DMS114 treated with DMSO at 0.1 percent for 48 hours (cell line): ENCODE data around the gene GVQW3.

Source experiments
- DNase-seq: peaks from one replicate; lab custom pipeline; 2025; ENCODE audit not compliant: unreplicated experiment; lab: John Stamatoyannopoulos, UW

The GVQW3 gene

DNA sequence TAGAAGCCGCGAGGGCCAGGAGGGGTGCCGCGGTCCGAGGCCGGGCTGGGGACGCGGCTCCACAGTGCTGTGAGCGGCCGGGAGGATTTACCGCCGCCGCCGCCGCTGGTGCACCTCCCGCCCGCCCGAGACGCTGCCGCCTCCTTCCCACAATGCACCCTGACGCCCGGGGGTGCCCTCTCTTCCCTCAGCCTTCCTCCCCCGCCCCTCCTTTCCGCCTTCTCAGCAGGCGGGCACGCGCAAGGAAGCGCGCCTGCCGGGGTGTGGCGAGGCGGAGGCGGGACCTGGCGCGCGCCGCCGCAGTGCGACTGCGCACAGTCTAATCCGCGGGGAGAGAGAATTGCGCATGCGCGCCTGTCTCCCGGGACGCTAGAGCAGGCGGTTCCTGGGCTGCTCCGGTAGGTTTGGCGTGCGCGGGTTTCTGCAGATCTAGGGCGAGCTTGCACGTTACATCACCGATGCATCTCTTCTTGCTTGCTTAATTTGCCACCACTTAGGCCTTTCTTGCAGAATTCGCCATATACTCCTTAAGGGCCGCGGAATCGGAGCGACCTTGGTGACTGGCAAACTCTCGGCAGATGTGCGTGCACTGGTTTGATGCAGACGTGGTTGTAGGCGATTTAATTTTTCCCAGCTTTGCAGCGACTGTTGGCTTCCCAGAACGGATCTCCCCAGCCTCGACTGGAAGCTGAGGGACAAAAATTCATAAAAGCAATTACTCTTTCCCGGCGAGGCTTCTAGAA is at the start of gene GVQW3, which contains the start of gene THAP12:
TSS of gene GVQW3 (plus strand) at position 347 of the 743 bp plus-strand sequence. CDS start 506 bp downstream, outside the sequence.
TSS of gene THAP12 (minus strand) at position 156 of the 743 bp plus-strand sequence. CDS start 296 bp downstream, outside the sequence.
- DNase-seq = peak; percentile 86

DNA sequence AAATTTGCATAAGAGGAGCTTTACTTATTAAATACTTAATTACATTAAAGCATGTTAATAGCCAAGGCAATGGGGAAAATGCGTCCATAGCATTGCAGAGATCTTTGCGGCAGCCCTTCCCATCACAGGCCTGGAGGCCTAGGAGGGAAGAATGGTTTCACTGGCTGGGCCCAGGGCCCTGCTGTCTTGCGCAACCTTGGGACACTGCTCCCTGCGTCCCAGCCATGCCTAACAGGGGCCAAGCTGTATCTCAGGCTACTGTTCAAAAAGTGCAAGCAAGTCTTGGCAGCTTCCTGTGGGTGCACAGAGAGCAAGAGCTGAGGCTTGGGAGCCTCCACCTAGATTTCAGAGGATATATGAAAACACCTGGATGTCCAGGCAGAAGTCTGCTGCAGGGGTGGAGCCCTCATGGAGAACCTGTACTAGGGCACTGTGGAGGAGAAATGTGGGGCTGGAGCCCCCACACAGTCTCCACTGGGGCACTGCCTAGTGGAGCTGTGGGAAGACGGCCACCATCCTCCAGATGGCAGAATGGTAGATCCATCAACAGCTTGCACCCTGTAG is 46.2 kb upstream of the GVQW3 start:
- no peak for DNase-seq

DNA sequence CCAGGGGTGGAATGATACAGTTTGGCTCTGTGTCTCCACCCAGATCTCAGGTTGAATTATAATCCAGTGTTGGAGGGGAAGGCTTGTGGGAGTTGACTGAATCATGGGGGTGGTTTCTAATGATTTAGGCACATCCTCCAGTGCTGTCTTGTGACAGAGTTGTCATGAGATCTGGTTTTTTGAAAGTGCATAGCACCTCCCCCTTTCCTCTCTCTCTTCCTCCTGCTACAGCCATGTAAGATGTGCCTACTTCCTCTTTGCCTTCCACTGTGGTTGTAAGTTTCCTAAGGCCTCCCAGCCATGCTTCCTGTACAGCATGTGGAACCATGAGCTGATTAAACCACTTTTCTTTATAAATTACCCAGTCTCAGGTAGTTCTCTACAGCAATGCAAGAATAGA is 45.3 kb upstream of the GVQW3 start:
- DNase-seq = no peak

DNA sequence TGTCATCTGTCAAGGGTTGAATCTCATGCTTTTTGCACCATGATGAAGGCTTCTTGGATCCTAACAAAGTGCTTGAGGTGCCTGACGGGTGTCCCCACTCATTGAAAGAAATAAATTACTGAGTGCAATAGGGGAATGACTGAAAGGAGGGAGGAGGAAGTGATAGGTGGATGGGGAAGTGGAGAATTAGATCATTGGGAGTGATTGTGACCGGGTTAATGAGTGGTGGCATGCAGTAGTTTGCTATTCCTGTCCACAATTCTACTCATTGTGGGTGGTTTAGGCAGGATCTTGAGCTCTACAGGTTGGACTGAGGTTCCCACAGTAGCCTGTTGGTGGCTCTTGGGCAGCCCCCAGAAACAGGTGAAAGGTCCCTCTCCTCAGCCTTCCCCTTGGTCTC is 44.5 kb upstream of the GVQW3 start:
- no peak for DNase-seq

DNA sequence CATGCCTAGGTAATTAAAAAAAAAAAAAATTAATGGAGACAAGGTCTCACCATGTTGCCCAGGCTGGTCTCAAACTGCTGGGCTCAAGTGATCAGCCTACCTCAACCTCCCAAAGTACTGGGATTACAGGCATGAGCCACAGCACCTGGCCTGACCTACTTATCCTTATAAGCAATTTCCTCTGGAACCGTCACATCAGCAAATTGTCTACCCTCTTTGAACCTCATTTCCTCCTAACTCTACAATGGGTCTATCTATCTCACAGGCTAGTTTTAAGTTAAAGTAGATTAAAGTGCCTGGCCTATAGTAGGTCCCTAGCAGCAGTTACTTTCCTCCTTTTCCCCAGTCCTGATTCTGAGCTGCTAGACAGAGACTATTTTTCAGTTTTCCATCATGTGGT is 43.7 kb upstream of the GVQW3 start:
- no peak for DNase-seq

DNA sequence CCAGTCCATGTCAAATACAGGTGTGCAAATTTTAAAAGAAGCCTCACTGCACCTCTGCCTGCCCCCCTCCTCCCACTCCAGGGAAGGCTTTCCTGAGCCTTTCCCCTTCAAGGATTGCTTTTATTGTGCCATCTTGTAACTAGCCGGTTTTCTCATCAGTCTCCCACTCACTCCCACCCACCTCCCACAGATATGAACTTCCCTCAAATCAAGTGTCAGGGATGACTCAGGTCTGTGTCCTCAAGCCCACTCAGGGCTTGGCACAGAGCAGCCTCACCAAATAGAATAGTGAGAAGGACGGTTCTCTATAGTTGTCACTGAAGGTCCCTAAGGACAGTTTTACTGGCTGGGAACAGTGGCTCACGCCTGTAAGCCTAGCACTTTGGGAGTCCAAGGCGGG is 43.2 kb upstream of the GVQW3 start:
- no peak for DNase-seq

DNA sequence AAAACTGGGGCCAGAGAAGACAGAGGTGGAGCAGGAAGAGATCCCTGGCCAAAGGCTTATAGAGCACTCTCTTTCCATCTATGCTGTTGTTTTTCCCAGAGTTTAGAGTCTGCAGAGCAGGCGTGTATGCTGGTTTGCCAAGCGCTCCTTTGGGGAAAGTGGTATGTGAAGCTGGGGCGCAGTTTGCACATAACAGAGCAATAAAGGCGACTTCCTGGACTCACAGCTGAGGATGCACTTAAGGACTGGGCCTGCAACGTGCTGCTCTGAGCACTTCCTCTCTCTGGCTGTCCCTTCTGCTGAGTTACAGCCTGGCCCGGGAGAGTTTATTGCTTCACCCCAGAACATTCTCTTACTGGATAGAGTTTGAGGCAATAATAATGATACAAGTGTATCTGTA is 41.9 kb upstream of the GVQW3 start:
- DNase-seq = no peak

DNA sequence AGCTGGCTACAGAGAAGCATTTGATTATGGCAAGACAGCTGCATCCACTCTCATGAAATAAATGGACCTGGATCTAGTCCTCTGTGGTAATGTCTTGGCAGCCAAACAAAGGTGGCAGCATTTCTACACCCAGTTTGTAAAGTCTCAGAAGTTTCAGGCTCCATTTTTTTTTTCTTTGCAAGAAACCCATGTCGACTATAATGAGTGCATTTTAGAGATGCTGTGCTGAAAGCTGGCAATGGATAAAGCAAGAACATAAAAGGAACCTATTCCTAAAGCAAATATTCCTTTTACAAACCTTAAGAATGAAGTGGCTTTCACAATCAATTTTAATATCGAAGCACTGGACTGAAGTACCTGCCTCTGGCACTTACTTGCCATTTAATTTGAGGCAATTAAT is 33.7 kb upstream of the GVQW3 start:
- DNase-seq = no peak

DNA sequence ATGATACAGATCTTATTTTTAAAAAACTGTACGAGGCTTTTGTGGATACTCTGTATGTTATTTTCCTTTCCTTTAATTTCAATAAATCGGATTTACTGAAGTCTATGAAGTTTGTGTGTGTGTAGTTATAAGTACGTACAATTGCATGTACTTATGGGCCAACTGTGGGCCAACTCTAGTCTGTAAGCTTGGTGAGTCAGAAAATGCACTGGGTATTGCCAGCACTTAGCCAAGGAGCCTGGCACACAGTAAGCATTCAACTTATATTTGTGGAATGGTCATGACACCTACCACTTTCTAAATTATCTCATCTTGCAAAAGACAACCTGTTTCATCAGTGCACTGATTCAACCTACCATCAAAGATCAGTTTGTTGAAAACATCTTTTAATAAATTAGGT is 32.8 kb upstream of the GVQW3 start:
- no peak for DNase-seq

DNA sequence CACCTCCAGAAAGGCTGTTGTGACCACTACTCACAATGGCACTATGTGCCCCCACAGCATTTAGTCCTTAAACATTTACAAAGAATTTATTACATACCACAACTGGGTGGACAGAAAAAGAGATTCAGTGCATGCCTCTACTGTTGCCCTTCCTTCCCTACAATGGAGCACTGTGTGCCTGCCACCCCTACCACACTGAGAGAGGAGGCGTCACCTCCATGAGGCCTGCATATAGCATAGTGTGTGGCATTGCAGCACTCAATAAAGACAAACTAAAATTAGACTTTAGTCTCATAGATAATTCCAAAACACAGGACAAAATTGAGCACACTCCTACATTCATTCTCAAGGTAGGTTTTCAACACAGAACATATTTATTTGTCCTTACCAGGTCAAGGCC is 26.0 kb upstream of the GVQW3 start:
- DNase-seq = no peak

DNA sequence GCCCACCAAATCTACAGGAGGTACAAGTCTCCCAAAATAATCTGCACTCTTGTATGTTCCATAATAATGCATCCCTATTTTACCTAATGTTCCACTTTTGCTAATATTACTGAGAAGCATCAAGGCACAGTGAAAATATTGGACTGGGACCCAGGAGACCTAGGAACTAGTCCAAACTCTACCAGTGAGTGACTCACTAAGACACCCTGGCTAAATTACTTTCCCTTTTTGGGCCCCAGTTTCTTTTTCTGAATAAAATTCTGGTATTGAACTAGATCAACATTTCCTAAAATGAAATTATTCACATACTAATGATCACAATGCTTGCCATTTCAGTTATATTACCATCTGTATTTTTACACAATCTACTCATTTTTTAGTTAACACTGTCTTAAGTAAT is 19.7 kb upstream of the GVQW3 start:
- no peak for DNase-seq

DNA sequence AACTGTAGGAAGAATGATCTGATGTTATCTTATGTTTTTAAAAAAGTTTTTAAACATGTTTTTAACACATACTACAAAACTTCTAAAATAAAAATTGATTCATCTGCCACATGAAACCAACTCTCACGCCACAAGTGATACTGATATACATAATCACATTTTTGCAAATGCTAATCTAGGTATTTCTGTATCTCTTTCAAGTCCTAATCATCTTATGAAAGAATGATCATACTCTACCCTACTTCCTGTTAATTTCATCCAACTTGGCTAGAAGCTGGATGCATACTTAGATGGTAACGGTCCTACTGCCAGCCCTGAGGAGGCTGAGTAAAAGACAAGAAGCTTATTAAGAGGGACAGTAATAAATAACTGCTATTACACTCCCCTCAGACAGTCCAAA is 19.3 kb upstream of the GVQW3 start:
- no peak for DNase-seq

DNA sequence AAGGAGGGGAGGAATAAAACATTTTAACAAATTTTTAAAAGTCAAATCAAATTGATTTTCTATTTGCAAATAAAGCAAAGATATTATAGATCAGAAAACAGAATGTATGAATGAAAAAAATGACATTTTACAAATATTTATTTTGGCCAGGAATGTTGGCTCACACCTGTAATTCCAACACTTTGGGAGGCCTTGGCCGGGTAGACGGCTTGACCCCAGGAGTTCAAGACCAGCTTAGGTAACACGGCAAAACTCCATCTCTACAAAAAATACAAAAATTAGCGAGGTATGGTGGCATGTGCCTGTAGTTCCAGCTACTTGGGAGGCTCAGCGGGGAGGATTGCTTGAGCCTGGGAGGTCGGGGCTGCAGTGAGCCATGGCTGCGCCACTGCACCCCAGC is 18.4 kb upstream of the GVQW3 start:
- no peak for DNase-seq

DNA sequence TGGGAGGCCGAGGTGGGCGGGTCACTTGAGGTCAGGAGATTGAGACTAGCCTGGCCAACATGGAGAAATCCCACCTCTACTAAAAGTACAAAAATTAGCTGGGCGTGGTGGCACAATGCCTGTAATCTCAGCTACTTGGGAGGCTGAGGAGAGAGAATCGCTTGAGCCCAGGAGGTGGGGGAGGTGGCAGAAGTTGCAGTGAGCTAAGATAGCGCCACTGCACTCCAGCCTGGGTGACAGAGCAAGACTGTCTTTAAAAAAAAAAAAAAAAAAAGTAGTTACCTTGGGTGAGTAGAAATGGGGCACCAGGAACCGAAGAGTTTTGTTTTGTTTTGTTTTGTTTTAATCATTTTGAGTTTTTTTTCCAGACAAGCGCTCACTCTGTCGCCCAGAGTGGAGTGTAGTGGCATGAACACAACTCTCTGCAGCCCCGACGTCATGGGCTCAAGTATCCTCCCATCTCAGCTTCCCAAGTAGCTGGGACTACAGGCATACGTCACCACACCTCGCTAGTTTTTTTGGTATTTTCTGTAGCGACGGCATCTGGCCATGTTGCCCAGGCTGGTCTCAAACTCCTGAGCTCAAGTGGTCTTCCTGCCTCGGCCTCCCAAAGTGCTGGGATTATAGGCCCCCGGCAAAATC is 16.0 kb upstream of the GVQW3 start:
- DNase-seq = no peak

DNA sequence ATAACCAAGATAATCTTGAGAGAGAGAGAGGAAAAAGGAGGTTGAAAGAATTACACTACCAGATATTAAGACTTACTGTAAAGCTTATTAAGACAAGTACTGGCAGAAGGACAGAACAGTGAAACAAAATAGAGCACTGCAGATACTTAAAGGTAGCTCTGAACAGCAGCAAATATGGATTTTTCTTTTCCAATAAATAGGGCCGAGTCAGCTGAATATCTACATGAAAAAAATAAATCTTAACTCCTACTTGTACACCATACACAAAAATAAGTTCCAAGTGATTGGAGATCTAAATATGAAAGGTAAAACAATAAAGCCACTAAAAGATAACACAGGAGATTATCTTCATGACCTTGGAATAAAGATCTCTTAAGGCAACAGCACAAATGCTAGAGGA is 12.6 kb upstream of the GVQW3 start:
- DNase-seq = no peak

DNA sequence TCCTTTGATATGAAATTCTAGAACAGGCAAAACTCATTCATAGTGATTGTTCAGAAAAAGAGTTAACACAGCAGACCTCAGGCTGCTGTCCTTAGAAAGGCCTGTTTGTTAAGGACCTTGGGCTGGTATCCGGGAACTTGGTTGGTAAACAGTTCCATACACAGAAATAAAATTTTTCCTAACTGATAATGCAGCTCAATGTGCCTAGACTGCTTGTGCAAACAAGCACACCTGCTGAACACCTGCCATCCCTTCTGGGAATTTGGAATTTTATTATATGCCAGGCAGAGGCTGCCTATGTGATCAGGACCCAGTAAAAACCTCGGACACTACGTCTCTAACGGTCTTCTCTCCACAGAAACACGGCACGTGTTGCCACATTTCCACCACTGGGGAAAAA is 11.7 kb upstream of the GVQW3 start:
- no peak for DNase-seq

DNA sequence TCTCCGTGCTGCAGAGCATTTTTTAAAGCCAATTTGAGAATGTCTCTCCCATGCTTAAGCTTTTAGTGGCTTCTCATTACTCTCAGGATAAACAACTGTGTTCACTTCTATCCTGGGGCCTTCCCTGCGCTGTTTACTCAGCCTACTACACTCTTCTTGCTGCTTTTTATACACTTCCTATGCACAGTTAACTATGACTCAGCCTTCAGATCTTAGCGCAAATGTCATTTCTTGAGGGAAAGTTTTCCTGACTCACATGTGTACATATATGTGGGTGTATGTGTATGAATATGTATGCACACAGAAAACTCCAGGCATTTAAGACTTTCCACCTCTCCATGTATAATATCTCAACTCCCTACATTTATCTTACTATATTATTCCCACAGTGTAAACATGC is 10.0 kb upstream of the GVQW3 start:
- no peak for DNase-seq

DNA sequence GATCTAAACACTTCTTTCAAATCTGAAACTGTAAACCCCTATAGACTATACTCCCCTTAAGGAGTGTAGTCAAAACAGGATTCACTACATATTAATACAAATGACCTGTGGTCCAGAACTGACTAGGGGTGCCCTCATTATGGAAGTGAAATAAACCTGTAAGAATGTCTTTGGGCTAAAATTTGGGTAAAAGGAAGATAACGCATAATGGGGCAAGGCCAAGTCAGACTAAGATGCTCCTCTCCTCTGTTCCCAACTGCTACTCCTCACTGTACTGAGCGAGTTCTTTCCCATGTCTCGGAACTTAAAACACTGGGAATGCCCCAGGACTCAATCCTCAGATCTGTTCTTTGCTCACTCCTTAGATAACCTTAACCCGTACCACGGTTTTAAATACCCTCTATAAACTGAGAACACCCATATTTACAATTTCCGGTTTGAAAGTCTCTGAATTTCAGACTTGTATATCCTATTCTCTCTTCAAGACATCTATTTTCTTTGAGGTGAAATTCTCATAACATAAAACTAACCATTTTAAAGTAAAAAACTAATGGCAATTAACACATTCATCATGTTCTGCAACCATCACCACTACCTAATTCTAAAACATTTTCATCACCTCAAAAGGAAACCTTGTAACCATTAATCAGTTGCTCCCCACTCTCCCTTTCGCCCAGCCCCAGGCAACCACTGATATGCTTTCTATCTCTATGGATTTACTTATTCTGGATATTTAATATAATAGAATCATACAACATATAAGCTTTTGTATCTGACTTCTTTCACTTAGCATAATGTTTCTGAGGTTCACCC is 4.2 kb upstream of the GVQW3 start:
- DNase-seq = no peak

DNA sequence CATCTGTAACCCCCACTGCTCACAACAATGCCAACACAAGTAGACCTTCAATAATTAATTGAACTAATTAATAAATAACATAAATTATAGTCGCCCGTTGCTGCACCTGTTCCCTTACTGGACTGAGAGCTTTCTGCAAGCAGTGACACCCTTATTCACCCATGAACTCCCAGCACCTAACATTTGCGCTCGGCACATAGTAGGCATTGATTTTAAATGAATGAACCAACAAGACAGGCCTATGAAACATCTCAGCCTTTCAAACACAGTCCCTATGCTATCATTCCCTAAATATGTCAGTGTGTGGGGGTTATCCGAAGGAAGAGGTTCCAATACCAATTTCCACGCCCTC is 1.3 kb upstream of the GVQW3 start:
- no peak for DNase-seq

DNA sequence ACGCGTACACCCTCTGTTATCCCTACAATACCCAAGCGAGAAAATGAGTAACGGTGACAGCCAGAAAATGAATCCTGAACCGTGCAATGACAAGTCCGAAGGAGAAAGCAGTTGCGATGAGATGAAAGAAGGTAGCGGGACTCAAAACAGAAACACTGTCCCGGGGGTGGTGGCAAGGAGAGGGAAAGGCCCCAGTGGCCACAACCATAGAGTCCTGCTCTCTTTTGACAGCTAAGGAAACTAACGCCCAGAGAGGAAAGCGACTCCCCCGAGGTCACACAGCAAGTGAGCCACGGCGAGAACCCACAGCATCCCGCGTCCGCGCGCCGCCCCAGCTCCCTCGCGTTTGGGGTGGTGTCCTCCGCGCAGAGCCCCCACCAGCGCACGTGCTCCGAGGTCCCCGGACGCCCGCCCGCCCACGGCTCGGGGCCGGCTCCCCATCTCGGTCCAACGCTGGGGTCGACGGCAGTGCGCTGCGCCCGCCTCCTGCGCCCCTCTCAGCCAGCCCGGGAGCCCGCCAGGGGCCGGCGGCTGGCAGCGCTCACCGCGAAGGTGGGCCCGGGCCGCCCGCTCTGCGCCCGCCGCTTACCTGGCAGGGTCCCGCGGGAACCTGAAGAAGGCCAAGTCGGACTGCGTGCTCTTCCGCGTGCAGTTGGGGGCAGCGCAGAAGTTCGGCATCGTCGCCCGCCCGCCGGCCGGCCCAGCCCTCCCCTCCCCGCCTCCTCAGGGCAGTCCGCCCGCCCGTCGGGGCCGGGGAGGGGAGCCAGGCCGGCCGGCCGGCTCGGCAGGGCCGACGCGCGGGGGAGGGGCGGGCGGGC is 755 bp upstream of the GVQW3 start:
- DNase-seq = no peak

DNA sequence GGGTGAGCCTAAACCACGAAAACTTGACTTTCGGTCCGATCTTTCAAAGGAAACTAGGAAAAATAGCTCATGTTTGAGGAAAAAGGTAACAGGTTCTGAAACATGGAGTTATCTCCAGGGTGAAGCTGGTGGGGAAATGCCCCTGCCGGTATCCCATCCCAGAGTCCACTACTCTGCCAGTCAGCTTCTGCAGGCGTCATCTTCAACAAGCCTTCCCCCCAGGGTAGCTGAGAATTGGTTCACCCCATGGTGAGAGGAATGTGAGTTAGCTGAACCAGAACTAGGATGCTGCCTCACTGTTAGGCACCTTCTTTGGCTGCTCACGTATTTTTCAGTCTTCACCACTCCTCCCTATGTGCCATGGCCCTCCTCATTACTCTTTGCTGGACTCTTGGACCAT is 1.1 kb downstream of the GVQW3 start:
- DNase-seq = no peak
